Transverse colon (tissue), 4 donors: Measurements from ENCODE around the gene RNF114.

Experiments used
- CTCF ChIP-seq, 5 experiments: fragments of 200-600 bp in 3 of 5; fragments of 450-650 bp in 2 of 5; sonication (generic) in 3 of 5; IDR thresholded peaks; 1 replicate in 2 of 5; 2 replicates in 3 of 5; pipeline ENCODE4 v1.5.1; 2016 to 2017; ENCODE audit warnings: antibody characterized with exemption in 5 of 5, inconsistent platforms in 3 of 5, mild to moderate bottlenecking in 2 of 5, moderate library complexity in 1 of 5
- EP300 ChIP-seq: sonication (generic); formaldehyde crosslinking; IDR thresholded peaks from one replicate; pipeline ENCODE4 v1.6.1; 2017; ENCODE audit warnings: antibody characterized with exemption, low read depth
- POLR2A ChIP-seq: fragments of 450-650 bp; IDR thresholded peaks from one replicate; pipeline ENCODE4 v1.6.1; 2016; ENCODE audit warnings: antibody characterized with exemption, mild to moderate bottlenecking, moderate library complexity
- POLR2AphosphoS5 ChIP-seq, 3 donors: sonication (generic); formaldehyde crosslinking; IDR thresholded peaks; one replicate each; pipeline ENCODE4 v1.6.1; 2016; ENCODE audit warnings: antibody characterized with exemption in 3 of 3

GRCh38 chr20:49910340-49910706, 25.9 kb upstream of the RNF114 start:
- TF ChIP-seq CTCF (IDR thresholded peaks at IDR 0.05) (no peak), POLR2AphosphoS5 (IDR thresholded peaks at IDR 0.05) (no peak), EP300 (no peak), POLR2A (no peak)
